ENCODE measurements around the gene IL24. TPM values are rescaled to one million over a fixed set of nuclear protein-coding genes. Genes with fewer than 3 reads are reported as not detected.

The IL24 gene
- total RNA-seq, 1 donor from 2014 or later, result not detected

- no peak overlapping the region for H3K27ac Mint-ChIP-seq (ENCODE audit: unreplicated experiment)
- H3K9me3 Mint-ChIP-seq (ENCODE audit: unreplicated experiment), result no peaks in the 10 kb centered on the region
- no peak for TF ChIP-seq CTCF (IDR thresholded peaks at IDR 0.05)
- H3K27me3 Mint-ChIP-seq (ENCODE audit: unreplicated experiment), result peaks cover 41% of the 10 kb centered on the region
- no peak for DNase-seq (ENCODE audit: extremely low spot score, unreplicated experiment)
- no peaks in the 10 kb centered on the region for H3K36me3 Mint-ChIP-seq (ENCODE audit: unreplicated experiment)
- no peaks in the 10 kb centered on the region for H3K4me1 Mint-ChIP-seq (ENCODE audit: unreplicated experiment)
- no peak overlapping the region for H3K4me3 Mint-ChIP-seq (ENCODE audit: unreplicated experiment)
Measured at GRCh38 chr1:206886831-206887230, 10.4 kb upstream of the IL24 start.

GRCh38 chr1:206887701-206888100 is 9.5 kb upstream of the IL24 start:
- no peaks in the 10 kb centered on the region for H3K36me3 Mint-ChIP-seq (ENCODE audit: unreplicated experiment)
- H3K4me1 Mint-ChIP-seq (ENCODE audit: unreplicated experiment), result no peaks in the 10 kb centered on the region
- H3K4me3 Mint-ChIP-seq (ENCODE audit: unreplicated experiment), result no peak overlapping the region
- TF ChIP-seq CTCF (IDR thresholded peaks at IDR 0.05), result no peak
- peaks cover 39% of the 10 kb centered on the region for H3K27me3 Mint-ChIP-seq (ENCODE audit: unreplicated experiment)
- H3K9me3 Mint-ChIP-seq (ENCODE audit: unreplicated experiment), result no peaks in the 10 kb centered on the region
- DNase-seq (ENCODE audit: extremely low spot score, unreplicated experiment), result no peak
- H3K27ac Mint-ChIP-seq (ENCODE audit: unreplicated experiment), result no peak overlapping the region

- Mint-ChIP-seq H3K36me3 (ENCODE audit: unreplicated experiment) (no peaks in the 10 kb centered on the region), H3K27me3 (ENCODE audit: unreplicated experiment) (peaks cover 32% of the 10 kb centered on the region), H3K4me1 (ENCODE audit: unreplicated experiment) (no peaks in the 10 kb centered on the region), H3K27ac (ENCODE audit: unreplicated experiment) (no peak overlapping the region), H3K4me3 (ENCODE audit: unreplicated experiment) (no peak overlapping the region), H3K9me3 (ENCODE audit: unreplicated experiment) (no peaks in the 10 kb centered on the region)
- no peak for DNase-seq (ENCODE audit: extremely low spot score, unreplicated experiment)
- TF ChIP-seq CTCF (IDR thresholded peaks at IDR 0.05), result no peak
Measured at GRCh38 chr1:206890125-206891060, 6.8 kb upstream of the IL24 start.

- H3K9me3 Mint-ChIP-seq (ENCODE audit: unreplicated experiment), result no peaks in the 10 kb centered on the region
- H3K27ac Mint-ChIP-seq (ENCODE audit: unreplicated experiment), result no peak overlapping the region
- H3K36me3 Mint-ChIP-seq (ENCODE audit: unreplicated experiment), result no peaks in the 10 kb centered on the region
- no peak for TF ChIP-seq CTCF (IDR thresholded peaks at IDR 0.05)
- DNase-seq (ENCODE audit: extremely low spot score, unreplicated experiment), result no peak
- H3K27me3 Mint-ChIP-seq (ENCODE audit: unreplicated experiment), result peaks cover 24% of the 10 kb centered on the region
- H3K4me1 Mint-ChIP-seq (ENCODE audit: unreplicated experiment), result no peaks in the 10 kb centered on the region
- H3K4me3 Mint-ChIP-seq (ENCODE audit: unreplicated experiment), result no peak overlapping the region
Measured at GRCh38 chr1:206891412-206891811, 5.8 kb upstream of the IL24 start.

GRCh38 chr1:206892351-206892984 is 4.8 kb upstream of the IL24 start:
- H3K27me3 Mint-ChIP-seq (ENCODE audit: unreplicated experiment), result peaks cover 21% of the 10 kb centered on the region
- no peaks in the 10 kb centered on the region for H3K36me3 Mint-ChIP-seq (ENCODE audit: unreplicated experiment)
- TF ChIP-seq CTCF (IDR thresholded peaks at IDR 0.05), result no peak
- no peaks in the 10 kb centered on the region for H3K9me3 Mint-ChIP-seq (ENCODE audit: unreplicated experiment)
- no peak overlapping the region for H3K4me3 Mint-ChIP-seq (ENCODE audit: unreplicated experiment)
- no peaks in the 10 kb centered on the region for H3K4me1 Mint-ChIP-seq (ENCODE audit: unreplicated experiment)
- no peak overlapping the region for H3K27ac Mint-ChIP-seq (ENCODE audit: unreplicated experiment)
- DNase-seq (ENCODE audit: extremely low spot score, unreplicated experiment), result no peak
